Glutamatergic neuron (in vitro differentiated cells): ENCODE data around the gene SEPTIN5. TPM values are rescaled to one million over a fixed set of nuclear protein-coding genes. Genes with fewer than 3 reads are reported as not detected.

Experiments
- DNase-seq: peaks from one replicate; pipeline ENCODE4 v3.0.0; 2022
- H3K27ac Mint-ChIP-seq: one replicate; pipeline ENCODE4 v1.8.0; 2020; ENCODE audit warnings: mild to moderate bottlenecking, mixed read lengths, inconsistent platforms; ENCODE audit not compliant: unreplicated experiment
- H3K27me3 Mint-ChIP-seq: one replicate; pipeline ENCODE4 v1.8.0; 2020; ENCODE audit warnings: mild to moderate bottlenecking, moderate library complexity, mixed read lengths, inconsistent platforms; ENCODE audit not compliant: unreplicated experiment
- H3K36me3 Mint-ChIP-seq: one replicate; pipeline ENCODE4 v1.8.0; 2020; ENCODE audit warnings: mild to moderate bottlenecking, mixed read lengths, inconsistent platforms; ENCODE audit not compliant: unreplicated experiment
- H3K4me1 Mint-ChIP-seq: one replicate; pipeline ENCODE4 v1.8.0; 2020; ENCODE audit warnings: mild to moderate bottlenecking, low read depth, mixed read lengths, inconsistent platforms; ENCODE audit not compliant: unreplicated experiment
- H3K4me3 Mint-ChIP-seq: one replicate; pipeline ENCODE4 v1.8.0; 2020; ENCODE audit warnings: mild to moderate bottlenecking, mixed read lengths, inconsistent platforms; ENCODE audit not compliant: unreplicated experiment
- H3K9me3 Mint-ChIP-seq: one replicate; pipeline ENCODE4 v1.8.0; 2020; ENCODE audit warnings: mild to moderate bottlenecking, moderate library complexity, mixed read lengths, inconsistent platforms; ENCODE audit not compliant: unreplicated experiment
- CTCF ChIP-seq: fragments of 200-600 bp; sonication (generic); IDR thresholded peaks from one replicate; pipeline ENCODE4 v1.5.0; 2021; ENCODE audit not compliant: partially characterized antibody, unreplicated experiment
- total RNA-seq: library from RNA; stranded (reverse); fragmentation: NEBNext Ultra II Directional; extraction: Animal tissue kit (Norgen Biotek cat#: 25700); gene quantifications from one replicate; pipeline ENCODE4 v1.2.1, GENCODE V29; 2021; ENCODE audit not compliant: unreplicated experiment

The SEPTIN5 gene
- total RNA-seq, 1 donor from 2014 or later, result 96.0 TPM

- H3K4me3 Mint-ChIP-seq, result no peak overlapping the region
- TF ChIP-seq CTCF, result no peak
- H3K27ac Mint-ChIP-seq, result no peak overlapping the region
- DNase-seq, result no peak
- peaks cover 2% of the 10 kb centered on the region for H3K4me1 Mint-ChIP-seq
- H3K9me3 Mint-ChIP-seq, result peaks cover 6% of the 10 kb centered on the region
- H3K27me3 Mint-ChIP-seq, result peaks cover 2% of the 10 kb centered on the region
- no peaks in the 10 kb centered on the region for H3K36me3 Mint-ChIP-seq
Measured at GRCh38 chr22:19701420-19702145, 12.7 kb upstream of the SEPTIN5 start.

- Mint-ChIP-seq H3K36me3 (no peaks in the 10 kb centered on the region), H3K4me1 (peaks cover 2% of the 10 kb centered on the region), H3K4me3 (no peak overlapping the region), H3K27me3 (peaks cover 2% of the 10 kb centered on the region), H3K27ac (no peak overlapping the region), H3K9me3 (peaks cover 5% of the 10 kb centered on the region)
- no peak for TF ChIP-seq CTCF
- DNase-seq, result no peak
Measured at GRCh38 chr22:19703869-19704268, 10.4 kb upstream of the SEPTIN5 start.

- no peaks in the 10 kb centered on the region for H3K36me3 Mint-ChIP-seq
- peaks cover 5% of the 10 kb centered on the region for H3K9me3 Mint-ChIP-seq
- peaks cover 2% of the 10 kb centered on the region for H3K27me3 Mint-ChIP-seq
- no peak overlapping the region for H3K4me3 Mint-ChIP-seq
- peaks cover 2% of the 10 kb centered on the region for H3K4me1 Mint-ChIP-seq
- TF ChIP-seq CTCF, result no peak
- no peak overlapping the region for H3K27ac Mint-ChIP-seq
- DNase-seq, result no peak
Measured at GRCh38 chr22:19704355-19705015, 9.8 kb upstream of the SEPTIN5 start.

GRCh38 chr22:19705181-19705934 is 8.9 kb upstream of the SEPTIN5 start:
- DNase-seq, result peak; percentile 37
- Mint-ChIP-seq H3K27ac (no peak overlapping the region), H3K4me3 (no peak overlapping the region), H3K4me1 (peaks cover 2% of the 10 kb centered on the region), H3K9me3 (peaks cover 5% of the 10 kb centered on the region), H3K36me3 (no peaks in the 10 kb centered on the region), H3K27me3 (peaks cover 2% of the 10 kb centered on the region)
- TF ChIP-seq CTCF, result no peak

- DNase-seq, result no peak
- H3K9me3 Mint-ChIP-seq, result peaks cover 6% of the 10 kb centered on the region
- TF ChIP-seq CTCF, result no peak
- no peak overlapping the region for H3K27ac Mint-ChIP-seq
- H3K4me1 Mint-ChIP-seq, result peaks cover 7% of the 10 kb centered on the region
- no peak overlapping the region for H3K4me3 Mint-ChIP-seq
- H3K36me3 Mint-ChIP-seq, result no peaks in the 10 kb centered on the region
- H3K27me3 Mint-ChIP-seq, result no peaks in the 10 kb centered on the region
Measured at GRCh38 chr22:19706661-19707151, 7.6 kb upstream of the SEPTIN5 start.
